DOHH2 (cell line): ENCODE results near the gene PAMR1.

ENCODE experiments used
- H3F3A ChIP-seq: fragments of 200-600 bp; sonication (generic), shearing (Covaris generic); 2 replicates; pipeline ENCODE4 v1.6.0; 2016; ENCODE audit warnings: antibody characterized with exemption, mild to moderate bottlenecking; ENCODE audit not compliant: control insufficient read depth, insufficient read depth
- H3K27ac ChIP-seq: fragments of 200-600 bp; sonication (generic); 2 replicates; pipeline ENCODE4 v1.5.1; 2014; ENCODE audit warnings: low read depth, mild to moderate bottlenecking, low read length, moderate library complexity
- H3K27me3 ChIP-seq: fragments of 200-600 bp; sonication (generic); 2 replicates; pipeline ENCODE4 v1.6.1; 2014; ENCODE audit warnings: mild to moderate bottlenecking, low read length, mixed read lengths; ENCODE audit not compliant: control insufficient read depth
- H3K36me3 ChIP-seq: fragments of 200-600 bp; sonication (generic); 2 replicates; pipeline ENCODE4 v1.6.1; 2014; ENCODE audit warnings: mild to moderate bottlenecking, low read length, moderate library complexity, mixed read lengths; ENCODE audit not compliant: control insufficient read depth
- H3K4me1 ChIP-seq: fragments of 200-600 bp; sonication (generic); 2 replicates; pipeline ENCODE4 v1.6.1; 2014; ENCODE audit warnings: mild to moderate bottlenecking, low read length, mixed read lengths; ENCODE audit not compliant: control insufficient read depth
- H3K4me2 ChIP-seq: fragments of 200-600 bp; sonication (generic); 2 replicates; pipeline ENCODE4 v1.6.0; 2014; ENCODE audit warnings: mild to moderate bottlenecking, low read length, moderate library complexity
- H3K4me3 ChIP-seq: fragments of 200-600 bp; sonication (generic); 2 replicates; pipeline ENCODE4 v1.5.1; 2014; ENCODE audit warnings: mild to moderate bottlenecking, low read length, mixed read lengths
- H3K79me2 ChIP-seq: fragments of 200-600 bp; sonication (generic); 2 replicates; pipeline ENCODE4 v1.6.1; 2014; ENCODE audit warnings: mild to moderate bottlenecking, low read length, mixed read lengths; ENCODE audit not compliant: control insufficient read depth
- H3K9me2 ChIP-seq: fragments of 200-600 bp; sonication (generic); replicated peaks from 2 replicates; pipeline ENCODE4 v1.6.1; 2014; ENCODE audit warnings: mild to moderate bottlenecking, low read length, mixed read lengths; ENCODE audit not compliant: control insufficient read depth
- H3K9me3 ChIP-seq: fragments of 200-600 bp; sonication (generic); 2 replicates; pipeline ENCODE4 v1.6.1; 2014; ENCODE audit warnings: antibody characterized with exemption, low read length, mixed read lengths; ENCODE audit not compliant: control insufficient read depth, insufficient read depth
- H4K20me1 ChIP-seq: fragments of 200-600 bp; sonication (generic); 2 replicates; pipeline ENCODE4 v1.6.0; 2014; ENCODE audit warnings: low read depth, mild to moderate bottlenecking, antibody characterized with exemption, low read length, moderate library complexity; ENCODE audit not compliant: control insufficient read depth, insufficient read depth
- EZH2phosphoT487 ChIP-seq: fragments of 200-600 bp; sonication (generic); IDR thresholded peaks from 2 replicates; pipeline ENCODE4 v1.6.1; 2017; ENCODE audit warnings: borderline replicate concordance, mild to moderate bottlenecking, antibody characterized with exemption, low read length, moderate library complexity, mixed read lengths
- TF ChIP-seq, protein P1 (sequence below): fragments of 200-600 bp; sonication (generic); IDR thresholded peaks from one replicate; pipeline ENCODE4 v1.5.1; 2014; ENCODE audit warnings: antibody characterized with exemption, mild to moderate bottlenecking, low read depth, low read length; ENCODE audit not compliant: poor library complexity, severe bottlenecking

The PAMR1 gene

DNA sequence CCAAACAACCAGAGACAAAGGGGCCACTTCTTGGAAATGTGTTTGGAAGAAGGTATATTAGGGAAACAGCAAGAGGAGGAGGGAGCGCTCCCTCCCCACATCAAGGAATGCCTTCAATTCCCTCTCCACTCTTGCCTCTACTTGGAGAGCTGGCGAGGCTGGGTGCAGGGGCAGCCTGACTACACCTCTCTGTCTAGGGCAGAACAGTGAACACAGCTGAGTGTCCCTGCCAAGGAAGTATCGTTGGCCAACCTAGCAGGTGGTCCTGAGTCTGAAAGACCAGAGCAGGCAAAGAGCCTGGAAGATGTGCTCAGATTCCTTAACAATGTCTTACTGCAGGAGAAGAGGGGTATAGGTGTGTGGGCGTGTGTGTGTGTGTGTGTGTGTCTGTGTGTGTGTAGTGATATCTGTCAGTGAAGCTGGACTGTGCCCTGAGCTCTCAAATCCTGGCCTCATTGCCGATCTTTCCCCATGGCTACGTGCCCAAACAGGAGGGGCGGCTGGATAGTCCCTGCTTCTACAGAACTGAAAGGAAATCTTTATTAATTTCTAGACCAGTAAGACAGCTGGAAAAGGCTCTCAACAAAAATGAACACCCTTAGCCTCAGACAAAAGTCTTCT lies 46.8 kb downstream of the PAMR1 start:
- H4K20me1 ChIP-seq: no peaks in the 10 kb centered on the region
- no peaks in the 10 kb centered on the region for H3K9me3 ChIP-seq
- no peaks in the 10 kb centered on the region for H3K36me3 ChIP-seq
- no peaks in the 10 kb centered on the region for H3K79me2 ChIP-seq
- H3K4me3 ChIP-seq: no peak overlapping the region
- H3K4me2 ChIP-seq: no peak overlapping the region
- H3K27me3 ChIP-seq: no peaks in the 10 kb centered on the region
- H3F3A ChIP-seq: no peaks in the 10 kb centered on the region
- TF ChIP-seq, protein P1, sequence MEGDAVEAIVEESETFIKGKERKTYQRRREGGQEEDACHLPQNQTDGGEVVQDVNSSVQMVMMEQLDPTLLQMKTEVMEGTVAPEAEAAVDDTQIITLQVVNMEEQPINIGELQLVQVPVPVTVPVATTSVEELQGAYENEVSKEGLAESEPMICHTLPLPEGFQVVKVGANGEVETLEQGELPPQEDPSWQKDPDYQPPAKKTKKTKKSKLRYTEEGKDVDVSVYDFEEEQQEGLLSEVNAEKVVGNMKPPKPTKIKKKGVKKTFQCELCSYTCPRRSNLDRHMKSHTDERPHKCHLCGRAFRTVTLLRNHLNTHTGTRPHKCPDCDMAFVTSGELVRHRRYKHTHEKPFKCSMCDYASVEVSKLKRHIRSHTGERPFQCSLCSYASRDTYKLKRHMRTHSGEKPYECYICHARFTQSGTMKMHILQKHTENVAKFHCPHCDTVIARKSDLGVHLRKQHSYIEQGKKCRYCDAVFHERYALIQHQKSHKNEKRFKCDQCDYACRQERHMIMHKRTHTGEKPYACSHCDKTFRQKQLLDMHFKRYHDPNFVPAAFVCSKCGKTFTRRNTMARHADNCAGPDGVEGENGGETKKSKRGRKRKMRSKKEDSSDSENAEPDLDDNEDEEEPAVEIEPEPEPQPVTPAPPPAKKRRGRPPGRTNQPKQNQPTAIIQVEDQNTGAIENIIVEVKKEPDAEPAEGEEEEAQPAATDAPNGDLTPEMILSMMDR: no peak
- no peak for TF ChIP-seq EZH2phosphoT487
- no peak overlapping the region for H3K27ac ChIP-seq
- no peaks in the 10 kb centered on the region for H3K4me1 ChIP-seq
- no peaks in the 10 kb centered on the region for H3K9me2 ChIP-seq

- TF ChIP-seq, protein P1: no peak
- no peak for TF ChIP-seq EZH2phosphoT487
- no peaks in the 10 kb centered on the region for H4K20me1 ChIP-seq
Observed at GRCh38 chr11:35477901-35478300, 47.5 kb downstream of the PAMR1 start.

DNA sequence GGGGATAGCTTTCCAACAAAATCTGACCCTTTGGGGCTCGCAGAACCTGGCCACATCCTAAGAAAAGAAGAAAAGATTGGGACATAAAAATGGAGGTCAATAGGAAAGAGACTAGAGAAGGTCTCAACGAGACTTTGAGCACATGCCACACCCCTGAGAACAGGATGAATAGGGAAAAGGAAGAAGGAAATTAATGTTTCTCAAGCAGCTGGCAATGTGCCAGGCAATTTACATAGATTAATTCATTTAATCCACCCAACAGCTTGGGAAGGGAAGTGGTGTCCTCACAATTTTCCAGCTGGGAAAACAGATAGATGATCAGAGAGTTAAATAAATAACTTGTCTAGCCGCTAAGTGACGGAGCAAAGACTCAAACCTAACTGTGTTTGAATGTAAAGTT lies 50.7 kb downstream of the PAMR1 start:
- Histone ChIP-seq H3K79me2 (no peaks in the 10 kb centered on the region), H3F3A (no peaks in the 10 kb centered on the region), H3K36me3 (no peaks in the 10 kb centered on the region), H3K27me3 (no peaks in the 10 kb centered on the region), H3K9me3 (no peaks in the 10 kb centered on the region), H3K9me2 (no peaks in the 10 kb centered on the region), H3K27ac (no peak overlapping the region), H3K4me2 (no peak overlapping the region), H4K20me1 (no peaks in the 10 kb centered on the region), H3K4me1 (no peaks in the 10 kb centered on the region), H3K4me3 (no peak overlapping the region)
- TF ChIP-seq, protein P1: no peak
- no peak for TF ChIP-seq EZH2phosphoT487

More at GRCh38 chr11:35477901-35478300, 47.5 kb downstream of the PAMR1 start:
- Histone ChIP-seq H3K9me2 (no peaks in the 10 kb centered on the region), H3K4me2 (no peak overlapping the region), H3K36me3 (no peaks in the 10 kb centered on the region), H3K4me3 (no peak overlapping the region), H3K4me1 (no peaks in the 10 kb centered on the region), H3K79me2 (no peaks in the 10 kb centered on the region), H3K9me3 (no peaks in the 10 kb centered on the region), H3F3A (no peaks in the 10 kb centered on the region), H3K27me3 (no peaks in the 10 kb centered on the region), H3K27ac (no peak overlapping the region)
